Umbilical cord (tissue), 1 donor: Measurements from ENCODE around the gene SCGB1A1. TPM values are rescaled to one million over a fixed set of nuclear protein-coding genes. Genes with fewer than 3 reads are reported as not detected.

Experiments
- total RNA-seq: library from RNA; depleted of rRNA; stranded (reverse); fragments of >200 nt; gene quantifications from one replicate; pipeline ENCODE4 v1.2.3, GENCODE V29; 2014; ENCODE audit warnings: low replicate concordance; ENCODE audit not compliant: insufficient read depth

SCGB1A1 gene
- total RNA-seq, 1 donor from 2014 or later, result not detected

Other genes starting within 250 kb of the SCGB1A1 start
- not detected for gene SCGB1D1, start 228.8 kb upstream of the SCGB1A1 start, total RNA-seq
- gene SCGB2A1, start 210.4 kb upstream of the SCGB1A1 start, total RNA-seq, result not detected
- gene SCGB1D2, start 176.8 kb upstream of the SCGB1A1 start, total RNA-seq, result not detected
- gene SCGB2A2, start 148.9 kb upstream of the SCGB1A1 start, total RNA-seq, result 0.48 TPM
- not detected for gene SCGB1D4, start 120.0 kb upstream of the SCGB1A1 start, total RNA-seq
- gene ASRGL1, start 81.6 kb upstream of the SCGB1A1 start, total RNA-seq, result 20.9 TPM
- gene AHNAK, start 127.8 kb downstream of the SCGB1A1 start, total RNA-seq, result 550 TPM
- gene EEF1G, start 154.9 kb downstream of the SCGB1A1 start, total RNA-seq, result 944 TPM
- gene TUT1, start 172.5 kb downstream of the SCGB1A1 start, total RNA-seq, result 2.4 TPM
- gene MTA2, start 182.8 kb downstream of the SCGB1A1 start, total RNA-seq, result 58.3 TPM
- gene EML3, start 193.7 kb downstream of the SCGB1A1 start, total RNA-seq, result 41.7 TPM
- gene ROM1, start 194.2 kb downstream of the SCGB1A1 start, total RNA-seq, result 8.7 TPM
- gene B3GAT3, start 203.0 kb downstream of the SCGB1A1 start, total RNA-seq, result 7.9 TPM
- gene GANAB, start 227.6 kb downstream of the SCGB1A1 start, total RNA-seq, result 96.8 TPM
- 11.3 TPM for gene INTS5, start 234.3 kb downstream of the SCGB1A1 start, total RNA-seq
- gene C11orf98, start 246.2 kb downstream of the SCGB1A1 start, total RNA-seq, result 14.2 TPM
- 3.1 TPM for gene CSKMT, start 246.3 kb downstream of the SCGB1A1 start, total RNA-seq